ENCODE measurements around the gene RABL6.
A peak's percentile ranks its signal among the peaks of the same experiment; 100 is the strongest.
"Not testable (repeated sequence)": the region's sequence is repeated elsewhere in the genome, so short reads cannot be mapped to it uniquely, and the experiment has no call there.

Gene RABL6

GRCh38 chr9:136807281-136808074 lies at the start of gene RABL6:
RABL6 (plus strand) TSS chr9:136807948; CDS start chr9:136808197, 249 bp downstream.
- peaks cover 7% of the 10 kb centered on the region for H3K36me3 ChIP-seq (ENCODE audit: control insufficient read depth, insufficient read depth, low read length, severe bottlenecking)
- H3K9ac ChIP-seq (ENCODE audit: low read length): peak within 1 kb of the TSS; percentile 94
- H3K9me3 ChIP-seq (ENCODE audit: control insufficient read depth, low read length): no peaks in the 10 kb centered on the region
- peaks cover 1% of the 10 kb centered on the region for H3K27me3 ChIP-seq (replicated peaks; ENCODE audit: control insufficient read depth, insufficient read depth, low read length)
- peak within 1 kb of the TSS; percentile 88 for H3K4me3 ChIP-seq (ENCODE audit: low read length)
- DNase-seq (ENCODE audit: low read depth): peak; percentile 90
- peaks cover 23% of the 10 kb centered on the region for H3K4me1 ChIP-seq (ENCODE audit: control insufficient read depth, insufficient read depth, low read length)

- DNase-seq (ENCODE audit: low read depth): no peak
- peaks cover 13% of the 10 kb centered on the region for H3K9me3 ChIP-seq (ENCODE audit: control insufficient read depth, low read length)
- no peaks in the 10 kb centered on the region for H3K36me3 ChIP-seq (ENCODE audit: control insufficient read depth, insufficient read depth, low read length, severe bottlenecking)
- H3K4me3 ChIP-seq (ENCODE audit: low read length): no peak overlapping the region
- peaks cover 21% of the 10 kb centered on the region for H3K27me3 ChIP-seq (replicated peaks; ENCODE audit: control insufficient read depth, insufficient read depth, low read length)
- H3K4me1 ChIP-seq (ENCODE audit: control insufficient read depth, insufficient read depth, low read length): no peaks in the 10 kb centered on the region
- no peak overlapping the region for H3K9ac ChIP-seq (ENCODE audit: low read length)
These were observed 48.7 kb upstream of the RABL6 start for GRCh38 chr9:136759001-136759400.

- H3K27me3 ChIP-seq (replicated peaks; ENCODE audit: control insufficient read depth, insufficient read depth, low read length): peaks cover 27% of the 10 kb centered on the region
- H3K4me1 ChIP-seq (ENCODE audit: control insufficient read depth, insufficient read depth, low read length): no peaks in the 10 kb centered on the region
- H3K9me3 ChIP-seq (ENCODE audit: control insufficient read depth, low read length): peaks cover 13% of the 10 kb centered on the region
- no peak overlapping the region for H3K4me3 ChIP-seq (ENCODE audit: low read length)
- no peaks in the 10 kb centered on the region for H3K36me3 ChIP-seq (ENCODE audit: control insufficient read depth, insufficient read depth, low read length, severe bottlenecking)
- no peak overlapping the region for H3K9ac ChIP-seq (ENCODE audit: low read length)
- DNase-seq (ENCODE audit: low read depth): no peak
These were observed 48.1 kb upstream of the RABL6 start for GRCh38 chr9:136759436-136760325.

DNA sequence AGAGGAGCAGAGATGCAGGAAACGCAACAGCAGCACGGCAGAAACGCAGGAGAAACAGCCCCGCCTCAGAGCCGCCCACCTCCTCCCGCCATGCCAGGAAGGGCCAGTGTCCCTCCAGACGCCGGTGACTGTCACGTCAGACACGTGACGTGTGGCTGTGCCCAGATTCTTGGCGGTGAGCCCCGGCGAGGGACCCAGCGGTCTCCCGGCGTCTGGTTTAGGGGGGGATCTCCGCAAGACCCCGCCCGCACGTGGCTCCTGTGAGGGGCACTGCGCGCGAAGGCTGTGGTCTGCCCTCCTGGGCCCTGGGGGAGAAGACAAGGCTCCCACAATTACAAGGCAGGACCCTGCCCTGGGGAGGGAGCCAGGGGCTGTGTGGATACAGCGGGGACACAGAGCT lies 47.3 kb upstream of the RABL6 start:
- peaks cover 11% of the 10 kb centered on the region for H3K9me3 ChIP-seq (ENCODE audit: control insufficient read depth, low read length)
- H3K36me3 ChIP-seq (ENCODE audit: control insufficient read depth, insufficient read depth, low read length, severe bottlenecking): no peaks in the 10 kb centered on the region
- no peaks in the 10 kb centered on the region for H3K4me1 ChIP-seq (ENCODE audit: control insufficient read depth, insufficient read depth, low read length)
- no peak for DNase-seq (ENCODE audit: low read depth)
- H3K27me3 ChIP-seq (replicated peaks; ENCODE audit: control insufficient read depth, insufficient read depth, low read length): peaks cover 25% of the 10 kb centered on the region
- no peak overlapping the region for H3K4me3 ChIP-seq (ENCODE audit: low read length)
- H3K9ac ChIP-seq (ENCODE audit: low read length): no peak overlapping the region

DNA sequence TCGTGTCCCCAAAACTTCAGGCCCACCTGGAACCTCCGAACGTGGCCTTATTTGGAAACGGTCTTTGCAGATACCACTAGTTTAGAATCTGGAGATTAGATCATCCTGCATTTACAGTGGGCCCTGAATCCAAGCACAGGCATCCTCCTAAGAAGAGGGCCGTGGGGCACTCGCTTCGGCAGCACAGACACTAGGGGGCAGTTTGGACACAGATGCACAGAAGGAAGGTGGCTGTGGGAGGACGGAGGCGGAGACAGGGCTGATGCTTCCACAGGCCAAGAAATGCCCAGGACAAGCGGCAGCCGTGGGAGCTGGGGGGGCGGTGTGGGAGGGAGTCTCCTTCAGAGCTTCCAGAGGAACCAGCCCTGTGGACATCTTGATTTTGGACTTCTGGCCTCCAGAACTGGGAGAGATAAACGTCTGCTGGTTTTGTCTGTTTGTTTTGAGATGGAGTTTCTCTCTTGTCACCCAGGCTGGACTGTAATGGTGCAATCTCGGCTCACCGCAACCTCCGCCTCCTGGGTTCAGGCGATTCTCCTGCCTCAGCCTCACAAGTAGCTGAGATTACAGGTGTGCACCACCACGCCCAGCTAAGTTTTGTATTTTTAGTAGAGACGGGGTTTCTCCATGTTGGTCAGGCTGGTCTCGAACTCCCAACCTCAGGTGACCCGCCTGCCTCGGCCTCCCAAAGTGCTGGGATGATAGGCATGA lies 46.8 kb upstream of the RABL6 start:
- peaks cover 27% of the 10 kb centered on the region for H3K27me3 ChIP-seq (replicated peaks; ENCODE audit: control insufficient read depth, insufficient read depth, low read length)
- H3K4me3 ChIP-seq (ENCODE audit: low read length); H3K9me3 ChIP-seq (ENCODE audit: control insufficient read depth, low read length); H3K36me3 ChIP-seq (ENCODE audit: control insufficient read depth, insufficient read depth, low read length, severe bottlenecking); H3K4me1 ChIP-seq (ENCODE audit: control insufficient read depth, insufficient read depth, low read length); H3K9ac ChIP-seq (ENCODE audit: low read length): not testable (repeated sequence)
- DNase-seq (ENCODE audit: low read depth): peak; percentile 77

DNA sequence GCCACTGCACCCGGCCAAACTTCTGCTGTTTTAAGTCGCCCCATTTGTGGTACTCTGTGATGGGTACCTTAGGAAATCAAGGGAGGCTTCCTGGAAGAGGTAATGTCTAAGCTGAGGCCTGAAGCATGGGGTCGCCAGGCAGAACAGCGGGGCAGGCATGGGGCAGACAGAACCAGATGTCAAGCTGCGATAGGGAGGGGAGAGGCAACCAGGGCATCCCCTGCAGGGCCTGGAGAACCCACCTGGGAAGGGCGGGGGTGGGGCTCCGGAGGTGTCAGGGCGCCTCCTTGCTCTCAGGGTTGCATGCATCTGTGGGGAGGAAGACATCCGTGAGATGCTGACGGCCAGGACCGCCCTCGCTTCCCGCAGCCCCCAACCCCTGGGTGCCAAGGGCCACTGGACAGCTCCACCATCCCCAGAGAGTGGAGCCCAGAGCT lies 46.2 kb upstream of the RABL6 start:
- Histone ChIP-seq H3K9me3 (ENCODE audit: control insufficient read depth, low read length) (no peaks in the 10 kb centered on the region), H3K4me3 (ENCODE audit: low read length) (no peak overlapping the region), H3K36me3 (ENCODE audit: control insufficient read depth, insufficient read depth, low read length, severe bottlenecking) (no peaks in the 10 kb centered on the region), H3K4me1 (ENCODE audit: control insufficient read depth, insufficient read depth, low read length) (no peaks in the 10 kb centered on the region), H3K27me3 (replicated peaks; ENCODE audit: control insufficient read depth, insufficient read depth, low read length) (peaks cover 27% of the 10 kb centered on the region), H3K9ac (ENCODE audit: low read length) (no peak overlapping the region)
- no peak for DNase-seq (ENCODE audit: low read depth)

DNA sequence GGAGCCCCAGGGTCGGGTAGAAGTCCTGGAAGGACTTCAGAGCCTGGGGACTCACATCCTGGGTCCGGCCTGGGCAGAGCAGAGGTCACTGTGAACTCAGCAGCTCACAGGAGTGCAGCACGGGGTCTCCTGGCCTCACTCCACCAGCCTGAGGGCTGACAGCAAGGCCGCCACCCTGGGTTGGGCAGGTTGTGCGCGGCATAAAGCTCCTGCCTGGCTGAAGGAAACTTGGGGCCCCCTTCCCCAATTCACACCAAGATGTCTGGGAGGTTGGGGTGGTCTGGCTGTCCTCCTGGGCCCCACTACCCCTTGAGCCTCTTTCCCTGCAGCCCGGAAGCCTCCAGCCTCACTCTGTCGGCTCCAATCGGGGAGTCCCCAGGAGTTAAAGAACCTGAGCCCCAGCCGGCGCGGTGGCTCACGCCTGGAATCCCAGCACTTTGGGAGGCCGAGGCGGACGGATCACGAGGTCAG lies 45.5 kb upstream of the RABL6 start:
- H3K9me3 ChIP-seq (ENCODE audit: control insufficient read depth, low read length): no peaks in the 10 kb centered on the region
- no peak overlapping the region for H3K4me3 ChIP-seq (ENCODE audit: low read length)
- H3K36me3 ChIP-seq (ENCODE audit: control insufficient read depth, insufficient read depth, low read length, severe bottlenecking): no peaks in the 10 kb centered on the region
- H3K9ac ChIP-seq (ENCODE audit: low read length): no peak overlapping the region
- peaks cover 32% of the 10 kb centered on the region for H3K27me3 ChIP-seq (replicated peaks; ENCODE audit: control insufficient read depth, insufficient read depth, low read length)
- H3K4me1 ChIP-seq (ENCODE audit: control insufficient read depth, insufficient read depth, low read length): no peaks in the 10 kb centered on the region
- DNase-seq (ENCODE audit: low read depth): no peak

GRCh38 chr9:136762915-136763648 lies 44.7 kb upstream of the RABL6 start:
- H3K9me3 ChIP-seq (ENCODE audit: control insufficient read depth, low read length): no peaks in the 10 kb centered on the region
- no peaks in the 10 kb centered on the region for H3K4me1 ChIP-seq (ENCODE audit: control insufficient read depth, insufficient read depth, low read length)
- H3K27me3 ChIP-seq (replicated peaks; ENCODE audit: control insufficient read depth, insufficient read depth, low read length): peaks cover 34% of the 10 kb centered on the region
- no peaks in the 10 kb centered on the region for H3K36me3 ChIP-seq (ENCODE audit: control insufficient read depth, insufficient read depth, low read length, severe bottlenecking)
- DNase-seq (ENCODE audit: low read depth): peak; percentile 35
- H3K9ac ChIP-seq (ENCODE audit: low read length): no peak overlapping the region
- H3K4me3 ChIP-seq (ENCODE audit: low read length): no peak overlapping the region

DNA sequence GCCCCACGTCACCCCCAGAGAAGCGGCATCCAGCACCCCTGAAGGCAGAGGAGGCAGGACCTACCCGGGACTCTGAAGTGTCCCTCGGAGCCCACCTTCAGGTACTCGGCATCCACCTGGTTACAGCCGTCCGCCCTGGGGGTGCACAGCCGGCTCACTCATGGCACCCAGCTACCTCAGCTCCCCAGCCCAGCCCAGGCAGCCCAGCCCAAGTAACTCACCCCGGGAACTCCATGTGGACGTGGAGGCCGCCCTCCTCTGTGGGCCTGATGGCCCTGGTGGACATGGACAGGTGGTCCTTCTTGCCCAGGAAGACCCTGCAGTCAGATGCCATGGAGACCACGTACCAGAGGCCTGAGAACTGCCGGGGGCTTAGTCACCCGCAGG lies 44.1 kb upstream of the RABL6 start:
- H3K4me3 ChIP-seq (ENCODE audit: low read length): no peak overlapping the region
- H3K9ac ChIP-seq (ENCODE audit: low read length): no peak overlapping the region
- H3K9me3 ChIP-seq (ENCODE audit: control insufficient read depth, low read length): no peaks in the 10 kb centered on the region
- DNase-seq (ENCODE audit: low read depth): no peak
- H3K36me3 ChIP-seq (ENCODE audit: control insufficient read depth, insufficient read depth, low read length, severe bottlenecking): no peaks in the 10 kb centered on the region
- H3K4me1 ChIP-seq (ENCODE audit: control insufficient read depth, insufficient read depth, low read length): no peaks in the 10 kb centered on the region
- peaks cover 35% of the 10 kb centered on the region for H3K27me3 ChIP-seq (replicated peaks; ENCODE audit: control insufficient read depth, insufficient read depth, low read length)

- DNase-seq (ENCODE audit: low read depth): no peak
These were observed 43.4 kb upstream of the RABL6 start, which contains the start of gene LCN15 for GRCh38 chr9:136764301-136764891. LCN15 (minus strand) TSS chr9:136764518; CDS start chr9:136764488, 30 bp downstream.

More at GRCh38 chr9:136764301-136764891, 43.4 kb upstream of the RABL6 start, which contains the start of gene LCN15:
- Histone ChIP-seq H3K9ac (ENCODE audit: low read length) (no peak within 1 kb of the TSS), H3K9me3 (ENCODE audit: control insufficient read depth, low read length) (no peaks in the 10 kb centered on the region), H3K36me3 (ENCODE audit: control insufficient read depth, insufficient read depth, low read length, severe bottlenecking) (no peaks in the 10 kb centered on the region), H3K4me3 (ENCODE audit: low read length) (no peak within 1 kb of the TSS), H3K4me1 (ENCODE audit: control insufficient read depth, insufficient read depth, low read length) (no peaks in the 10 kb centered on the region), H3K27me3 (replicated peaks; ENCODE audit: control insufficient read depth, insufficient read depth, low read length) (peaks cover 35% of the 10 kb centered on the region)
